Anterior cingulate cortex (tissue), 58 donors: ENCODE data around the gene KAZN.

Source experiments
- DNase-seq, 58 donors: peaks; one replicate each; lab custom pipeline; 2025; lab: John Stamatoyannopoulos, UW

Gene KAZN

GRCh38 chr1:14610761-14611160 lies 12.3 kb downstream of the KAZN start:
- no peak for DNase-seq

- DNase-seq, result no peak
Observed at GRCh38 chr1:14611792-14612191, 13.3 kb downstream of the KAZN start.

GRCh38 chr1:14612256-14612655 lies 13.8 kb downstream of the KAZN start:
- DNase-seq, result no peak

GRCh38 chr1:14613926-14614325 lies 15.4 kb downstream of the KAZN start:
- DNase-seq, result peak in 4 of 58 donors; percentile 12 to 58 (median 19)

GRCh38 chr1:14614341-14614740 lies 15.9 kb downstream of the KAZN start:
- DNase-seq, result peak in 4 of 58 donors; percentile 9 to 20 (median 18)

GRCh38 chr1:14615549-14616218 lies 17.2 kb downstream of the KAZN start:
- DNase-seq, result no peak

- DNase-seq, result no peak
Observed at GRCh38 chr1:14616632-14617396, 18.3 kb downstream of the KAZN start.

GRCh38 chr1:14617791-14618190 lies 19.3 kb downstream of the KAZN start:
- no peak for DNase-seq

GRCh38 chr1:14620941-14621340 lies 22.5 kb downstream of the KAZN start:
- DNase-seq, result no peak

- no peak for DNase-seq
Observed at GRCh38 chr1:14623090-14623489, 24.6 kb downstream of the KAZN start.

- DNase-seq, result no peak
Observed at GRCh38 chr1:14624941-14625340, 26.5 kb downstream of the KAZN start.

GRCh38 chr1:14625572-14625971 lies 27.1 kb downstream of the KAZN start:
- peak in 2 of 58 donors; percentile 13 to 26 for DNase-seq

- DNase-seq, result no peak
Observed at GRCh38 chr1:14625996-14626395, 27.5 kb downstream of the KAZN start.

GRCh38 chr1:14626869-14627607 lies 28.6 kb downstream of the KAZN start:
- peak in 6 of 58 donors; percentile 14 to 53 (median 34) for DNase-seq

- peak in 31 of 58 donors; percentile 10 to 83 (median 41) for DNase-seq
Observed at GRCh38 chr1:14627608-14628489, 29.4 kb downstream of the KAZN start.

GRCh38 chr1:14629363-14630014 lies 31.0 kb downstream of the KAZN start:
- DNase-seq, result no peak

- DNase-seq, result no peak
Observed at GRCh38 chr1:14630986-14631385, 32.5 kb downstream of the KAZN start.

- no peak for DNase-seq
Observed at GRCh38 chr1:14631421-14631820, 32.9 kb downstream of the KAZN start.

- no peak for DNase-seq
Observed at GRCh38 chr1:14634486-14634885, 36.0 kb downstream of the KAZN start.

- no peak for DNase-seq
Observed at GRCh38 chr1:14635421-14635820, 36.9 kb downstream of the KAZN start.
